ENCODE results near the gene SERPINB12. TPM values are rescaled to one million over a fixed set of nuclear protein-coding genes. Genes with fewer than 3 reads are reported as not detected.

The SERPINB12 gene
- total and polyA plus RNA-seq, 10 of the 15 experiments (the other 5 are each of a cell fraction or from before 2014, with no cell fraction given) = not detected

DNA sequence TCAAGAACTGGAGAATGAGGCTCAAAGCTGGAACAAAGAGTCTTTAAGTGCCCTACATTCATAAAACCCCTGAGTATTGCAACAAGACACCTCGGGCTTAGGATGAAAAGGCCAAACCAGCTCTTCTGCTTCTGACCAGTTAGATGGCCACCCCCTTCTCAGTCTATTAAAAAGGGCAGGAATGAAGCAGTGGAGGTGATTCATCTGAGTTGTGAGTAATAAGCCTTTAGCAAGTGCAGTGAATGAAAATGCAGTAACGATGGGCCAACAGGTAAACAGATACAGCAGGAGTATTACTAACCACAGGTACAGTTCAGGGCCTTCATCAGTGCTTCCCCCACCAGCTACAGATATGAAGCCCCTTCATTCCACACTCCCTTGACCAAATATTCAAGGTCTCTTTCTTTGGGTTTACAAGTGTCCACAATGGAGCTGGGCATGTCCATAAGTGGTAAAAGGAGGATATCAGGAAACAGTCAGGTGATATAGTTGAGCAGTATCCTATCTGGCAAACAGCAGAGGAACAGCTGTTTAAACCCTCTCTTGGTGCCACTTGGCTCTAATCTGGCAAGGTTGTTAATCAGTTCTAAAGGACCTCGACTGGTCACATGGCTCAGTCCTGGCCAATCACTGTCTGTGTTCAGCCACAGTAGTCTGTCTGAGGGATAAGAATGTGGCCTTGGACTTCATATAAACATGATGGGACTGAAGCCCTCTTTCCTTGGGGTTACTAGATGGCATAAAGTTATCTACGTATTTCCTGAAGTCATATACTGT lies 62.8 kb downstream of the SERPINB12 start:
- RAD21 ChIA-PET (ENCODE audit: unreplicated experiment) = no interaction called here
- Histone ChIP-seq H3K4me1 (ENCODE audit: control insufficient read depth, insufficient read depth, low read length) (peaks cover 9% of the 10 kb centered on the region; the same call in 1 of the 2 replicates), H3K4me2 (ENCODE audit: control insufficient read depth, insufficient read depth) (no peak overlapping the region), H3K9me3 (replicated peaks; ENCODE audit: control insufficient read depth, insufficient read depth, low read length) (no peaks in the 10 kb centered on the region), H3K79me2 (ENCODE audit: control insufficient read depth, insufficient read depth, low read length) (no peaks in the 10 kb centered on the region), H3K27me3 (replicated peaks in 1 of 2; ENCODE audit: control insufficient read depth in 2 of 2, insufficient read depth in 2 of 2, low read length in 1 of 2) (no peaks in the 10 kb centered on the region), H3K27ac (ENCODE audit: control insufficient read depth, insufficient read depth) (no peak overlapping the region), H4K20me1 (ENCODE audit: control insufficient read depth, insufficient read depth) (no peaks in the 10 kb centered on the region), H2AFZ (ENCODE audit: control insufficient read depth, low read depth, low read length) (no peak overlapping the region), H3K36me3 (ENCODE audit: control insufficient read depth in 2 of 2, insufficient read depth in 2 of 2, low read length in 1 of 2) (no peaks in the 10 kb centered on the region), H3K4me3 (no peak overlapping the region), H3K9ac (ENCODE audit: control insufficient read depth, insufficient read depth, low read length) (no peak overlapping the region)
- BruUV-seq (replicated peaks) = no TSS peak
- 41% methylated on average over 4 of the region's 4 CpGs for WGBS (ENCODE audit: insufficient coverage, insufficient replicate concordance, low lambda C conversion rate, missing lambda C conversion rate)
- intact Hi-C loops (cut with micrococcal nuclease; ENCODE audit: unreplicated experiment) (no loop called here), in situ Hi-C loops (cut with MboI) (loop anchor here (10.0 kb wide), 1 partner anchor 60 kb away; the partner anchor contains the start of gene SERPINB12)
- SMC1A ChIA-PET (ENCODE audit: uncharacterized antibody, unreplicated experiment) = no interaction called here
- ATAC-seq (peak; percentile 31; the same call in 1 of the 3 replicates), FAIRE-seq (no peak), DNase-seq (ENCODE audit: low read depth, low spot score) (no peak)
- POLR2A ChIA-PET = no interaction called here
- CTCF ChIA-PET = interaction anchor here (2.4 kb wide), 1 partner anchor 26 kb away, joined by 7 read pairs; no protein-coding TSS in a partner anchor
- TF ChIP-seq MTA3 (IDR thresholded peaks at IDR 0.05; ENCODE audit: borderline replicate concordance, low read length) (no peak), GATAD2B (conservative IDR thresholded peaks at IDR 0.05; ENCODE audit: low read depth) (no peak), KAT2A (conservative IDR thresholded peaks at IDR 0.05; ENCODE audit: control insufficient read depth, low read depth, low read length) (no peak), POLR2AphosphoS2 (IDR thresholded peaks at IDR 0.05; ENCODE audit: low read depth, low read length) (no peak), RB1 (IDR thresholded peaks at IDR 0.05; ENCODE audit: borderline replicate concordance) (no peak), SPI1 (IDR thresholded peaks at IDR 0.05; ENCODE audit: borderline replicate concordance, insufficient read depth, low read depth, low read length) (no peak), SIX5 (IDR thresholded peaks at IDR 0.05; ENCODE audit: low read depth, low read length, severe bottlenecking) (no peak), HDGF (IDR thresholded peaks at IDR 0.05) (no peak), JUNB (IDR thresholded peaks at IDR 0.05) (no peak), ZZZ3 (IDR thresholded peaks at IDR 0.05; ENCODE audit: control insufficient read depth, insufficient read length, low read depth) (no peak)
- TF ChIP-seq, protein P1, sequence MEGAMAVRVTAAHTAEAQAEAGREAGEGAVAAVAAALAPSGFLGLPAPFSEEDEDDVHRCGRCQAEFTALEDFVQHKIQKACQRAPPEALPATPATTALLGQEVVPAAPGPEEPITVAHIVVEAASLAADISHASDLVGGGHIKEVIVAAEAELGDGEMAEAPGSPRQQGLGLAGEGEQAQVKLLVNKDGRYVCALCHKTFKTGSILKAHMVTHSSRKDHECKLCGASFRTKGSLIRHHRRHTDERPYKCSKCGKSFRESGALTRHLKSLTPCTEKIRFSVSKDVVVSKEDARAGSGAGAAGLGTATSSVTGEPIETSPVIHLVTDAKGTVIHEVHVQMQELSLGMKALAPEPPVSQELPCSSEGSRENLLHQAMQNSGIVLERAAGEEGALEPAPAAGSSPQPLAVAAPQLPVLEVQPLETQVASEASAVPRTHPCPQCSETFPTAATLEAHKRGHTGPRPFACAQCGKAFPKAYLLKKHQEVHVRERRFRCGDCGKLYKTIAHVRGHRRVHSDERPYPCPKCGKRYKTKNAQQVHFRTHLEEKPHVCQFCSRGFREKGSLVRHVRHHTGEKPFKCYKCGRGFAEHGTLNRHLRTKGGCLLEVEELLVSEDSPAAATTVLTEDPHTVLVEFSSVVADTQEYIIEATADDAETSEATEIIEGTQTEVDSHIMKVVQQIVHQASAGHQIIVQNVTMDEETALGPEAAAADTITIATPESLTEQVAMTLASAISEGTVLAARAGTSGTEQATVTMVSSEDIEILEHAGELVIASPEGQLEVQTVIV (IDR thresholded peaks at IDR 0.05; ENCODE audit: borderline replicate concordance, partially characterized antibody) = no peak
- TF ChIP-seq, protein P2, sequence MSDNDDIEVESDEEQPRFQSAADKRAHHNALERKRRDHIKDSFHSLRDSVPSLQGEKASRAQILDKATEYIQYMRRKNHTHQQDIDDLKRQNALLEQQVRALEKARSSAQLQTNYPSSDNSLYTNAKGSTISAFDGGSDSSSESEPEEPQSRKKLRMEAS (IDR thresholded peaks at IDR 0.05; ENCODE audit: low read depth, low read length) = no peak
- TF ChIP-seq, protein P3, sequence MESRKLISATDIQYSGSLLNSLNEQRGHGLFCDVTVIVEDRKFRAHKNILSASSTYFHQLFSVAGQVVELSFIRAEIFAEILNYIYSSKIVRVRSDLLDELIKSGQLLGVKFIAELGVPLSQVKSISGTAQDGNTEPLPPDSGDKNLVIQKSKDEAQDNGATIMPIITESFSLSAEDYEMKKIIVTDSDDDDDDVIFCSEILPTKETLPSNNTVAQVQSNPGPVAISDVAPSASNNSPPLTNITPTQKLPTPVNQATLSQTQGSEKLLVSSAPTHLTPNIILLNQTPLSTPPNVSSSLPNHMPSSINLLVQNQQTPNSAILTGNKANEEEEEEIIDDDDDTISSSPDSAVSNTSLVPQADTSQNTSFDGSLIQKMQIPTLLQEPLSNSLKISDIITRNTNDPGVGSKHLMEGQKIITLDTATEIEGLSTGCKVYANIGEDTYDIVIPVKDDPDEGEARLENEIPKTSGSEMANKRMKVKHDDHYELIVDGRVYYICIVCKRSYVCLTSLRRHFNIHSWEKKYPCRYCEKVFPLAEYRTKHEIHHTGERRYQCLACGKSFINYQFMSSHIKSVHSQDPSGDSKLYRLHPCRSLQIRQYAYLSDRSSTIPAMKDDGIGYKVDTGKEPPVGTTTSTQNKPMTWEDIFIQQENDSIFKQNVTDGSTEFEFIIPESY (IDR thresholded peaks at IDR 0.05) = no peak
- TF ChIP-seq, protein P4, sequence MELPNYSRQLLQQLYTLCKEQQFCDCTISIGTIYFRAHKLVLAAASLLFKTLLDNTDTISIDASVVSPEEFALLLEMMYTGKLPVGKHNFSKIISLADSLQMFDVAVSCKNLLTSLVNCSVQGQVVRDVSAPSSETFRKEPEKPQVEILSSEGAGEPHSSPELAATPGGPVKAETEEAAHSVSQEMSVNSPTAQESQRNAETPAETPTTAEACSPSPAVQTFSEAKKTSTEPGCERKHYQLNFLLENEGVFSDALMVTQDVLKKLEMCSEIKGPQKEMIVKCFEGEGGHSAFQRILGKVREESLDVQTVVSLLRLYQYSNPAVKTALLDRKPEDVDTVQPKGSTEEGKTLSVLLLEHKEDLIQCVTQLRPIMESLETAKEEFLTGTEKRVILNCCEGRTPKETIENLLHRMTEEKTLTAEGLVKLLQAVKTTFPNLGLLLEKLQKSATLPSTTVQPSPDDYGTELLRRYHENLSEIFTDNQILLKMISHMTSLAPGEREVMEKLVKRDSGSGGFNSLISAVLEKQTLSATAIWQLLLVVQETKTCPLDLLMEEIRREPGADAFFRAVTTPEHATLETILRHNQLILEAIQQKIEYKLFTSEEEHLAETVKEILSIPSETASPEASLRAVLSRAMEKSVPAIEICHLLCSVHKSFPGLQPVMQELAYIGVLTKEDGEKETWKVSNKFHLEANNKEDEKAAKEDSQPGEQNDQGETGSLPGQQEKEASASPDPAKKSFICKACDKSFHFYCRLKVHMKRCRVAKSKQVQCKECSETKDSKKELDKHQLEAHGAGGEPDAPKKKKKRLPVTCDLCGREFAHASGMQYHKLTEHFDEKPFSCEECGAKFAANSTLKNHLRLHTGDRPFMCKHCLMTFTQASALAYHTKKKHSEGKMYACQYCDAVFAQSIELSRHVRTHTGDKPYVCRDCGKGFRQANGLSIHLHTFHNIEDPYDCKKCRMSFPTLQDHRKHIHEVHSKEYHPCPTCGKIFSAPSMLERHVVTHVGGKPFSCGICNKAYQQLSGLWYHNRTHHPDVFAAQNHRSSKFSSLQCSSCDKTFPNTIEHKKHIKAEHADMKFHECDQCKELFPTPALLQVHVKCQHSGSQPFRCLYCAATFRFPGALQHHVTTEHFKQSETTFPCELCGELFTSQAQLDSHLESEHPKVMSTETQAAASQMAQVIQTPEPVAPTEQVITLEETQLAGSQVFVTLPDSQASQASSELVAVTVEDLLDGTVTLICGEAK (IDR thresholded peaks at IDR 0.05; ENCODE audit: borderline replicate concordance) = no peak

All from GM12878 (cell line).